WERI-Rb-1 (cell line): ENCODE measurements around the gene ABCF2.

ENCODE experiments used
- DNase-seq: peaks from one replicate; pipeline ENCODE4 v3.0.0-alpha.2; 2020
- H3K27ac ChIP-seq: fragments of 250-450 bp; sonication (Bioruptor Pico); 2 replicates; pipeline ENCODE4 v1.5.1; 2020; ENCODE audit warnings: mild to moderate bottlenecking, moderate library complexity
- H3K27me3 ChIP-seq: fragments of 250-450 bp; sonication (Bioruptor Pico); 2 replicates; pipeline ENCODE4 v1.5.1; 2021; ENCODE audit warnings: mild to moderate bottlenecking, low read depth, moderate library complexity; ENCODE audit not compliant: insufficient read depth, severe bottlenecking
- H3K36me3 ChIP-seq: fragments of 250-450 bp; sonication (Bioruptor Pico); 2 replicates; pipeline ENCODE4 v1.5.1; 2020; ENCODE audit warnings: mild to moderate bottlenecking, moderate library complexity
- H3K4me3 ChIP-seq: 2 replicates; pipeline ENCODE4 v1.5.1; 2011; ENCODE audit warnings: low read depth, mild to moderate bottlenecking, control low read depth, low read length
- H3K9me3 ChIP-seq: fragments of 250-450 bp; sonication (Bioruptor Pico); 2 replicates; pipeline ENCODE4 v1.5.1; 2021; ENCODE audit warnings: mild to moderate bottlenecking, moderate library complexity; ENCODE audit not compliant: severe bottlenecking
- CTCF ChIP-seq: IDR thresholded peaks from 2 replicates; pipeline ENCODE4 v1.5.1; 2011; ENCODE audit warnings: low read depth, mild to moderate bottlenecking, control low read depth, inconsistent platforms, low read length

Gene ABCF2

GRCh38 chr7:151212626-151213025 is 14.4 kb downstream of the ABCF2 start:
- Histone ChIP-seq H3K4me3 (no peak overlapping the region), H3K9me3 (no peaks in the 10 kb centered on the region), H3K27ac (peak overlapping the region; percentile 70; the same call in 1 of the 2 replicates), H3K36me3 (peaks cover 51% of the 10 kb centered on the region), H3K27me3 (no peaks in the 10 kb centered on the region)
- no peak for DNase-seq
- TF ChIP-seq CTCF, result no peak

GRCh38 chr7:151211155-151211772 is 15.7 kb downstream of the ABCF2 start:
- Histone ChIP-seq H3K27me3 (no peaks in the 10 kb centered on the region), H3K9me3 (no peaks in the 10 kb centered on the region), H3K36me3 (peaks cover 39% of the 10 kb centered on the region), H3K4me3 (no peak overlapping the region), H3K27ac (peak overlapping the region; percentile 70)
- no peak for DNase-seq
- 0 out of 2 replicates have a peak, but pooled peaks have one; percentile 10 for TF ChIP-seq CTCF

- H3K27me3 ChIP-seq, result no peaks in the 10 kb centered on the region
- TF ChIP-seq CTCF, result no peak
- H3K4me3 ChIP-seq, result no peak within 1 kb of the TSS
- peak within 1 kb of the TSS; percentile 70 for H3K27ac ChIP-seq
- H3K9me3 ChIP-seq, result no peaks in the 10 kb centered on the region
- DNase-seq, result no peak
- H3K36me3 ChIP-seq, result peaks cover 29% of the 10 kb centered on the region
Measured at GRCh38 chr7:151210087-151210854, 16.7 kb downstream of the ABCF2 start, which contains the start of gene H2BK1. Gene H2BK1, minus strand, starts transcription at chr7:151210488. Its CDS starts 170 bp downstream, at chr7:151210318.

GRCh38 chr7:151209588-151209987 is 17.4 kb downstream of the ABCF2 start:
- peaks cover 22% of the 10 kb centered on the region for H3K36me3 ChIP-seq
- H3K9me3 ChIP-seq, result no peaks in the 10 kb centered on the region
- H3K27me3 ChIP-seq, result no peaks in the 10 kb centered on the region
- H3K27ac ChIP-seq, result peak overlapping the region; percentile 31; the same call in 1 of the 2 replicates
- TF ChIP-seq CTCF, result no peak
- no peak overlapping the region for H3K4me3 ChIP-seq
- no peak for DNase-seq

- no peak overlapping the region for H3K4me3 ChIP-seq
- H3K27ac ChIP-seq, result no peak overlapping the region
- H3K9me3 ChIP-seq, result no peaks in the 10 kb centered on the region
- DNase-seq, result no peak
- H3K27me3 ChIP-seq, result no peaks in the 10 kb centered on the region
- peaks cover 13% of the 10 kb centered on the region for H3K36me3 ChIP-seq
- no peak for TF ChIP-seq CTCF
Measured at GRCh38 chr7:151208253-151208862, 18.6 kb downstream of the ABCF2 start.
